ENCODE measurements around the gene SLC39A10. TPM values are rescaled to one million over a fixed set of nuclear protein-coding genes. Genes with fewer than 3 reads are reported as not detected.
A peak's percentile ranks its signal among the peaks of the same experiment; 100 is the strongest.

Gene SLC39A10
- total RNA-seq, 1 donor from 2014 or later, result 37.3 TPM

GRCh38 chr2:195721042-195721441, 64.0 kb downstream of the SLC39A10 start:
- no peak for DNase-seq (ENCODE audit: low spot score)

GRCh38 chr2:195722075-195722474, 65.0 kb downstream of the SLC39A10 start:
- DNase-seq (ENCODE audit: low spot score), result no peak

- no peak for DNase-seq (ENCODE audit: low spot score)
Observed at GRCh38 chr2:195727106-195727505, 70.1 kb downstream of the SLC39A10 start.

DNA sequence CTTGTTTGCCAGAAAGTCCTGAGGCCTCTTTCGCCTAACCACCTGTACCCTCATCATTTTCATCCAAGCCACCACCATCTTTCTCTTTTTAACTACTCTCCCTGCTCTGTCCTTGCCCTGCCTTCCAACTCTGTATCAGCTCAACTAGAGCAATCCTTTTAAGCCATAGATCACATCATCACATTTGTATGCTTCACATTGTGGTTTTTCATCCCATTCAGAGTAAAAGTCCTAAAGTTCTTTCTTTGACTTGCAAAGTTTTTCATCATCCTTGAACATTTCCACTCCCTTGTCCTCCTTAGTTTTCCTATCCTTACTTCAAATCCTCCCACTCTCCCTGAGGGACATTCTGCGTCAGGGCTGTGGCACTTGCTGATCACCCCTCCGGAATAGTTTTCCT, 73.9 kb downstream of the SLC39A10 start:
- DNase-seq (ENCODE audit: low spot score), result no peak

DNA sequence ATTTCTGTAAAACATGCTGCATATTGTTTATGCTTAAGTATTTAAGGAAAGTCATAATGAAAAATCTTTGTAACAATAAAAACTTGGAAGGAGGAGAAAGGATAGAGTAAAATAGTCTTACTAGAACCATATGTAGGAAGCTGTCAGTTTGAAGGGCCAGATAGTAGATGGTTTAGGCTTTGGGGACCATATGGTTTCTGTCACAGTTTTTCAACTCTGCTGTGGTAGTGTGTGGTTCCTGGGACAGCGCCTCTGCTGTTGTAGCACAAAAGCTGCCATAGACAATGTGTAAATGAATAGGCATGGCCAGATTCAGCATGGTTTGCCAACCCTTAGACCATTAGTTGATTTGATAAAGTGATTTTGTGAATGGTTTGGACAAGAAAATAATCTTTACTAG, 75.5 kb downstream of the SLC39A10 start:
- no peak for DNase-seq (ENCODE audit: low spot score)

GRCh38 chr2:195733831-195734230, 76.8 kb downstream of the SLC39A10 start:
- DNase-seq (ENCODE audit: low spot score), result no peak

DNA sequence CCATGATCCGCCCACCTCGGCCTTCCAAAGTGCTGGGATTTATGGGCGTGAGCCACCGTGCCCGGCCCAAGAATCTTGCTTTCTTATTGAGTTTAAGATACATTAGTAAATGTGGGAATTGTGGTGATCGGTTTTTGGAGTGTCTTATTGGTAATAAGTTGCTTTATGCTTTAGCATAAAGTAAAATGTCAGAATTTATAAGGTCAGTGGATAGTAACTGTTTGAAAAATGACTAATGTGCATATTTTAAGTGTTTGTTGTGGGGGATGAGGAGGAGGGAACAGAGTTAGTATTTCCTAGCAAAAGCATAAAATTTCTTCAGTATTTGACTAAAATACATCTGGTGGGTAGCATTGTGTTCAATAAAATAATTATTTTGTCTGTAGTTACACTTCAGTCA, 77.4 kb downstream of the SLC39A10 start:
- DNase-seq (ENCODE audit: low spot score), result no peak

GRCh38 chr2:195734931-195735330, 77.9 kb downstream of the SLC39A10 start:
- no peak for DNase-seq (ENCODE audit: low spot score)

- DNase-seq (ENCODE audit: low spot score), result no peak
Observed at GRCh38 chr2:195735347-195735746, 78.3 kb downstream of the SLC39A10 start.

GRCh38 chr2:195737511-195738325, 80.7 kb downstream of the SLC39A10 start:
- peak; percentile 24 for DNase-seq (ENCODE audit: low spot score)

DNA sequence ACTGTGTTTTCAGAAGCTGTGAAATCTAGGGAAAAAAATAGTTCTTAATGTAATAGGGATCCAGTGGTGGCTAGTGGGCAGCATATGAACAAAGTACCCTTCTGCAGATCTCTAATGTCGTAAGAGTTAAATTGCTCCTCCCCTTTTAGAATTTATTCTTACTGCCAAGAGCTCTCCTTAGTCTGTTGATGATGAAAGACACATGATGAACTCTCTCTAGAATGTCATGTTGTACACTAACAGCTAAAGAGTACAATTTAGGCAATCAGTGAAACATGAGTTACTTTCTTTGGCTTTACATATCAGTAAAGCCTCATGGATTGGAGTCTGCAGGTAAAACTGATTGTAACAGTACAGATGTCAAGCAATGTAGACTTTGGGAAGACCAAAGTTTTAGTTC, 84.2 kb downstream of the SLC39A10 start:
- no peak for DNase-seq (ENCODE audit: low spot score)

DNA sequence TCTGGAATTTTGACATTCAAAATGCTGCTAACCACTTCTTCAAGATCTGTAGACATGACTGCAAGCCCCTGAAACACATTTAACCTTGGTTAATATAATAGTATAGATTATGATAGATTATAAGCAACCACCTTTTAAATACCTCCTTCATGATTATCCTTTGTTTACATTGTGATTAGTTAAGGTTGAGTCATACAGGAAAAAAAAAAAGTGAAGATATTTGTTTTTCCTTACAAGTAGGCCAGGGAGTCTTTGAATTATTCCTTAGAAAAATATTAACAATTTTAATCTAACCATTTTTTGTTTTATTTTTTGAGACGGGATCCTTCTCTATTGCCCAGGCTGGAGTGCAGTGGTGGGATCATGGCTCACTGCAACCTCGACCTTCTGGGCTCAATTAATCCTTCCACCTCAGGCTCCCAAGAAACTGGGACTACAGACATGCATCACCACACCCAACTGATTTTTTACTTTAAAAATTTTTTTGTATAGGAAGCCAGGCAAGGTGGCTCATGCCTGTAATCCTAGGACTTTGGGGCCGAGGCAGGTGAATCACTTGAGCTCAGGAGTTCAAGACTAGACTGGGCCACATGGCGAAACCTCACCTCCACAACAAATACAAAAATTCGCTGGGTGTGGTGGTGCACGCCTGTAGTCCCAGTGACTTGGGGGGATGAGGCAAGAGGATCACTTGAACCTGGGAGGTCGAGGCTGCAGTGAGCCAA, 99.4 kb downstream of the SLC39A10 start:
- DNase-seq (ENCODE audit: low spot score), result no peak

- no peak for DNase-seq (ENCODE audit: low spot score)
Observed at GRCh38 chr2:195758846-195759245, 101.8 kb downstream of the SLC39A10 start.

GRCh38 chr2:195759877-195760276, 102.9 kb downstream of the SLC39A10 start:
- DNase-seq (ENCODE audit: low spot score), result no peak

- no peak for DNase-seq (ENCODE audit: low spot score)
Observed at GRCh38 chr2:195763866-195764265, 106.8 kb downstream of the SLC39A10 start.

GRCh38 chr2:195766691-195767090, 109.7 kb downstream of the SLC39A10 start:
- no peak for DNase-seq (ENCODE audit: low spot score)

DNA sequence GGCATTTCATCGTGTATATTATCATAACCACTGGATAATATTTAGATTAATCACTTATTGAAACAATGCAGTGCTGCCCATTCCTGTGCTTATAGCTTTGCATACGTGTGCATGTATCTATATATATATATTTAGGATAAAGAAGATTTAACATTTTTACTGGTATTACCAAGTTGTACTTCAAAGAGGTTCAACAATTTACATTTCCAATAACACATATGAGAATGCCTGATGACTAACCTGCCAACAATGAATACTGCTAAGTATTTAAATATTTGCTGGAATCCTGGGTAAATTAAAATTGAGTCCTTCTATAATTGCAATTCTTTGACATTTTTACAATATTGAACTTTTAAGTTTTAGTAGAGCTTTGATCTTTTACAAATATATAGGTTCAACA, 111.4 kb downstream of the SLC39A10 start:
- no peak for DNase-seq (ENCODE audit: low spot score)

DNA sequence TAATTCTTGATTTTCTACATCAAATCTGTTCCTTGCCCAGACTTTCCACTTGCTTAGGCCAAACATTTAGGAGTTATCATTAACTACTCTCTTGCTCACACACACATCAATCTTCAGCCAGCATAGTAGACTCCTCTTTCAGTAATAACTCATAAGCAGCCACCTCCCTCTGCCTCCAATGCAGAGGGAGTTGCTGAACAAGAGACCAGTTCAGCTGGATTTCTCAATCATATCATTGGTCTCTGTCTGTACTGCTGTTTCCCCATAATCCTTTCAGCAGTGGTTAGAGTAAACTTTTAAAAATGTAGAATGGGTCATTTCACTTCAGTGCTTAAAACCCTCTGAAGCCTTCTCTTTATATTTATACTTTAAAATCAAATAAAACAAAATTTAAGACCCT, 112.9 kb downstream of the SLC39A10 start:
- no peak for DNase-seq (ENCODE audit: low spot score)

- DNase-seq (ENCODE audit: low spot score), result no peak
Observed at GRCh38 chr2:195779491-195779890, 122.5 kb downstream of the SLC39A10 start.

DNA sequence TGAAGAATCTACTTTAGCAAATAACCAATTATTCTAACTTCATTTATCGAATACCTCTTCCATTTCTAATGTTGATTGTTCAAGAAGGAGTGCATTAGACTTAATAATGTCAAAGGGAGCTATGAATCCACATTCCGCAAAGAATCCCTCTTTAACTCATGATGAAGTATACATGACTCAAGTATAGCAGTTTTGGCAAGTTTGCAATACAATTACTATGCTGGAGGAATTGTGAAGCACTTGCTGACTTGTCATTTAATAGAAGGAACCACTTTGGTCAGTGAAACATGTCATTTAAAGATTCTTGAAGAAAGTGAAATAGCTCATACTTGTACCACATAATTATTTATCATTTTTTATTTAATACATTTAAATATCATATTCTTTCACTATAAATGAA, 125.1 kb downstream of the SLC39A10 start:
- DNase-seq (ENCODE audit: low spot score), result no peak
